Fibroblast of skin of right biceps (primary cell): ENCODE data around the gene ATPAF2.
"Not testable (repeated sequence)": the region's sequence is repeated elsewhere in the genome, so short reads cannot be mapped to it uniquely, and the experiment has no call there.

Experiments
- DNase-seq: peaks from one replicate; pipeline ENCODE4 v3.0.0-alpha.2; 2013

ATPAF2 gene

DNA sequence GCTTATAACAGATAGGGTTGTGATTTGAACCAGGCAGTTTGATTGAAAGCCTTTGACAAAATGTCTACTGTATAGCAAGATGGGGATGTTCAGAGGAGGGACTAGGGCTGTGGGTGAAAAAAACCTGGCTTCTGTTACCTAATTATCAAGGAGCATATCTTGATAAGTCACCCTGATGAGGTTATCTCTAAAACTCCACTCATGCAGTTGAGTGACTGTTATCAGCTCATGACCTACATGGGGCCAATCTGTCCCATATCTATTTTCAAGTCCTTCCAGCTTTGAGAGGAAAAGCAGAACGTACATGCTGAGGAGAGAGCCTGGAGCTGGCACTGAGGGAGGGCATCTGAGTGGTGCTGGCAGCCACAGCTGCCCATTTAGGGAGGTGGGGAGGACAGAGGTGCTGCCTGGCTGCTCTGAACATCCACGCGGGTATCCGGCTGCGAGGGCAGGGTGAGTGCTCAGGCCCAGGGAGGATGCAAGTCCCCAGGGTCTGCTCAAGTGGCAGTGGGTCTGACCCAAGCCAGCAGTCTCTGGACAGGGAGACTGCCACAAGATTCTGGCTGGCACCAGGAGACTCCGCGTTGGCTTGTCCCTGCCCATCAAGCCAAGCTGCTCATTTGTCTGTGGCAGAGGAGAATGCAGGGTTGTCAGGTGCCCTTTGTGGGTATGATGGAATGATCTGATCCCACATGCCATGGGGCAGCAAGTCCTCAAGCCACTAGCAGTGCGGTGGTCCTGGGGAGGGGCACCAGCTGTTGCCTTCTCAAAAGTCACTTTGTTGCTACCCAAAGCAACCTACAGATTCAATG is 29.2 kb downstream of the ATPAF2 start:
- no peak for DNase-seq

DNA sequence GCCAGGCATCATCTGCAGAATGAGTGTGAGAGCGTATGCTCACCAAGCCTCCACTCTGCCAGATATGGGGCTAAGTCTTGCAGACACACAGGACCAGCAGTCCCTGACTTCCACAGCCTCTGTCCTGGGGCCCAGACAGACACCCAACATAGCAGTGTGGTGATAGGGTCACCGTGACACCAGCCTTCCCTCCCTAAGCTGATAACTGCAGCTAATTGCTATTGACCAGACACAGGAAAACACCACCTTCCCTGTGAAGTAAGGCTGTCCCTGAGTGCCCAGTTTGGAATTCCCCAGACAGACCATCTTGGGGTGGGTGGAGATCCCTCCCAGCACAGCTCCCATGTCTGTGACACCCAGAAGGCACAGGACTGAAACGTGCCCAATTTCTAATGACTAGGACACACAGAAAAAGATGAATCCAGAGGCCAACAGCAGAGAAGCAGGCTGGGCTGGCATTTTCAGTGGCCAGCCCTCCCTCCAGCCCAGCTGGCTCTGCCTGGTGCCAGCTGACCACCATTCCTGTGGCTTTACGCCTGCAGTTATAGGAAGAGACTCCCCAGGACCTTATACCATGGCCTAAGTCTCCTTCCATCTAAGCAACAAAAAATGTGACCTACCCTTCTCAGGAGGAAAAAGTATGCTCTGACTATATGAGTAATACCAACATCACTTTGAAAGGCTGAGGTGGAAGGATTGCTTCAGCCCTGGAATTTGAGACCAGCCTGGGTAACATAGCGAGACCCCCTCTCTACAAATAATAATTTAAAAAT is 30.3 kb downstream of the ATPAF2 start:
- peak; percentile 78 for DNase-seq

DNA sequence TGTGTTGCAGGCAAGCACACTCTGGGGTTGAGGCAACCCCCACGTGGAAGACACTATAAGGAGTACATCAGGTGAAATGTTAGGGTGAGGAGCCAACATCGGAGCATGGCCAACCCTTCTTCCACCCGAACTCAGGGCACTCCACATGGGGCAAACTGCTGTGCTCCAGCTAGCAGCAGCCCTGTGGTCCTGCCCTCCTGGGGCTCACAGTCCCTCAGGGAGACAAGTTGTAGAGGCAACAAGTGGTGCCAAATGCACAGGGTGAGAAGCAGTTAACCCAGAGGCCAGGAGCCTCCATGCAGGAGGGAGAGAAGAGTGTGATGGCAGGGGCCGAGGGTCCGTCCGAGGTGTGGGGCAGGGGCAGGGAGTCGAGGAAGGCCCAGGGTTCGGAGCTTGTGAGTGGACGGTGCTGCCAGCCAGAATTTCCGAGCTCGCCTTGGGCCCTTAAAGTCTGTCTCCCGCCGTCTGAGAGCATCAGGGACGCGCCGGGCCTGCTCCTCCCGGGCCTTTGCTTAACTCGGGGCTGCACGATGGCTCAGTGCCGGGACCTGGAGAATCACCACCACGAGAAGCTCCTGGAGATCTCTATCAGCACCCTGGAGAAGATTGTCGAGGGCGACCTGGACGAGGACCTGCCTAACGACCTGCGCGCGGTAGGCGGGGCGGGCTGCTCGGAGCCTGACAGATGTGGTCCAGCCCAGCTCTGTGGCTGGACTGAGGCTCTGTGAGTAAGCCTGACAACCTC is 32.3 kb downstream of the ATPAF2 start:
- DNase-seq, result no peak

DNA sequence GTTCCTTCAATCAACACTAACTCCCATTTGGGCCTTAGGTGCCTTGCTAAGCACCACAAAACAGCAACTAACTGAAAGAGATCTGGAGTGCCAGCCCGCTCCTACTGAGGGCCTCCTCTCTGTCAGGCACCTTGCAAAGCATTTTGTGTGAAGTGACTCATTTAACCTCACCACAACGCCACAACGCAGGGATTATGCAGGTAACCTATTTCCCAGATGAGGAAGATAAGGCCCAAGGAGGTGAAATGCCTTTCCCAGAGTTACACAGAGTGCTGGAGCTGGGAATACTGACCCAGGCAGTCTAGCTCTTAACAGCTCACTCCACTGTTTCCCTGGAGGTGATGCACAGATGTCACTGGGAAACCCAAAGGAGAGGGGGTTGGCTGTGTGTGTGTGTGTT is 33.5 kb downstream of the ATPAF2 start:
- DNase-seq, result no peak

- no peak for DNase-seq
Observed at GRCh38 chr17:18004884-18005305, 34.1 kb downstream of the ATPAF2 start.

GRCh38 chr17:18004345-18004744 is 34.6 kb downstream of the ATPAF2 start:
- no peak for DNase-seq

- DNase-seq, result no peak
Observed at GRCh38 chr17:18002171-18002570, 36.8 kb downstream of the ATPAF2 start.

DNA sequence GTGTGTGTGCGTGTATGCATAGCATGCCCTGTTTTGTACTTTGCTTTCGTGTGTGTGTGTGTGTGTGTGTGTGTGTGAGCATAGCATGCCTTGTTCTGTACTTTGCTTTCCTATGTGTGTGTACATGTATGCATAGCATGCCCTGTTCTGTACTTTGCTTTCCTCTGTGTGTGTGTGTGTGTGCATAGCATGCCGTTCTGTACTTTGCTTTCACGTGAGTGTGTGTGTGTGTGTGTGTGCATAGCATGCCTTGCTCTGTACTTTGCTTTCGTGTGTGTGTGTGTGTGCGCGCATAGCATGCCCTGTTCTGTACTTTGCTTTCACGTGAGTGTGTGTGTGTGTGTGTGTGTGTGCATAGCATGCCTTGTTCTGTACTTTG is 38.9 kb downstream of the ATPAF2 start:
- no peak for DNase-seq

DNA sequence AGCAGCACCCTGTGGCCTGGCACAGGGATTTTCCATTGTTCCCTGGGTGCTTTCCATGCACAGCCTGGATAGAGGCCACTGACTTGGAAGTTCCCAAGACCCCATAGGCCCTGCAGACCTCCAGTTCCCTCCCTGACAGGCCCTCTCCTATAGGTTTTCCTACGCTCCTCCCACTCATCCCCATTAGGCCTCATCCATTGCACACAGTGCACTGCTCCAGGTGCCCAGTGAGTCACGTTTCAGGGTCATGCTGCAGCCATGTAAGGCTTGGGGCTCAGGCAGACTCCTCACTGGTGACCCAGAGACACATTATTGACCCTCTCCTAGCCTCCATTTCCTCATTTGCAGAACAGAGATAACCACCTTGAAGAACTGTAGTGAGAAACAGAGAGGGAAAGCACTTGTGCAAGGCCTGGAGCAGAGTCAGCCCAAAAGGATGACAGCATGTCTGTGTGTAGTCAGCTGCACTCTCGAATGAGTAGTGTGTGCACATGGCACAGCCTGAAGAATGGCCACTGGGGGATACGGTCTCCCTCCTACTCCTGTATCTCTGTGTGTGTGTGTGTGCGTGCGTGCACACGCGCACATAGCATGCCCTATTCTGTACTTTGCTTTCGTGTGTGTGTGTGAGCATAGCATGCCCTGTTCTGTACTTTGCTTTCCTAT is 39.5 kb downstream of the ATPAF2 start:
- DNase-seq, result peak; percentile 34

DNA sequence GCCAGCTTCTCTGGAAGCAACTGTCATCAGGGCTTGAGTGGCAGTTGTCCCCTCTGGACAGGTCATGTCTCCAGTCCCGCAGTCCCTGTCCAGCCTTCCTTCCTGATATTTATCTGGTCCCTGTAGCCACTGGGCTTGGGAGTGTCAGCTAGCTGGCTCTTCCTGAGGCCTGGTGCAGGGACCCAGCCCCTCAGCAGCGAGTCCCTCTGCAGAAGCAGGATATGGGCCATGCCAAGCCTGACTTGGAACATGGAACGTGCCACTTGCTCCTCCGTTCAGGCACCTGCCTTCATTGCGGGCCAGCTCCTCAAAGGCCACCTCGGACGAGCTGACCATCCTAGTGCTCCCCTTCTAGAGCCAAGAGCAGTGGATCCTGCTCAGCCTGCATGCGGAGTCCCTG is 40.0 kb downstream of the ATPAF2 start:
- DNase-seq, result no peak

DNA sequence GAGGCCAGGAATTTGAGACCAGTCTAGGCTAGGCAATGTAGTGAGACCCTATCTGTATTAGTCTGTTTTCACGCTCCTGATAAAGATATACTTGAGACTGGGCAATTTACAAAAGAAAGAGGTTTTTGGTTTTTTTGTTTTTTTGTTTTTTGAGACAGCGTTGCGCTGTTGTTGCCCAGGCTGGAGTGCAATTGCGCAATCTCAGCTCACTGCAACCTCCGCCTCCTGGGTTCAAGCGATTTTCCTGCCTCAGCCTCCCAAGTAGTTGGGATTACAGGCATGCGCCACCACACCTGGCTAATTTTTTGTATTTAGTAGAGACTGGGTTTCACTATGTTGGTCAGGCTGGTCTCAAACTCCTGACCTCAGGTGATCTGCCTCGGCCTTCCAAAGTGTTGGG is 43.1 kb downstream of the ATPAF2 start:
- DNase-seq, result not testable (repeated sequence)

DNA sequence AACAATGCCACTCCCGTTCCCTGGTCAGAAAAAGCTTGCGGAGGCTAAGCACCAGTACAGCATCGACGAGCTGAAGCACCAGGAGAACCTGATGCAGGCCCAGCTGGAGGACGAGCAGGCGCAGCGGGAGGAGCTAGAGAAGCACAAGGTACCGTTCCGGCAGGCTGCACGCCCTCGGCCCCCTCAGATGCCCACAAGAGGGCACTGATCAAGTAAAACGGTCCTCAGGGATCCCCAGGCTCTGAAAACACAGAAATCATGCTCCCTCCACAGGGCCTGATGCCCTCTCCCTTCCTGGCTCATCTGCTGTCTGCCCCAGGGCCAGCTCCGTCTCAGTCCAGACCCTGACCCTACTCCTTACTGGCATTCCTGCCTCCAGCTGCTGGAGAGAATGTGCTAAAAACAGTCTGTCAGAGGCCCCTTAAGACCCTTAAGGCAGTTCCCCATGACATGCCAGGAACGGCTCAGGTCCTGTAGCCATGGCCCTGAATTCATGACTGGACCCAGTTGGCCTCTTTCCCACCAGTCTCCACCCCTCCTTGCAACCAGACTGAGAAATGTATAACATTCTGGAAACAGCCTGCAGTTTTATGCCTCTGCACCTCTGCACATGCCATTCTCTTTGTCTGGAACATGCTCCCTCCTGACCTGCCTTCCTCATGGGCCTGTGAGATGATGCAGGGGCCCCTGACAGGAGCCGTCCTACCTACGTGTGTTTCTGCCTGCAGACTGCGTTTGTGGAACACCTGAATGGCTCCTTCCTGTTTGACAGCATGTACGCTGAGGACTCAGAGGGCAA is 44.5 kb downstream of the ATPAF2 start:
- peak; percentile 34 for DNase-seq

DNA sequence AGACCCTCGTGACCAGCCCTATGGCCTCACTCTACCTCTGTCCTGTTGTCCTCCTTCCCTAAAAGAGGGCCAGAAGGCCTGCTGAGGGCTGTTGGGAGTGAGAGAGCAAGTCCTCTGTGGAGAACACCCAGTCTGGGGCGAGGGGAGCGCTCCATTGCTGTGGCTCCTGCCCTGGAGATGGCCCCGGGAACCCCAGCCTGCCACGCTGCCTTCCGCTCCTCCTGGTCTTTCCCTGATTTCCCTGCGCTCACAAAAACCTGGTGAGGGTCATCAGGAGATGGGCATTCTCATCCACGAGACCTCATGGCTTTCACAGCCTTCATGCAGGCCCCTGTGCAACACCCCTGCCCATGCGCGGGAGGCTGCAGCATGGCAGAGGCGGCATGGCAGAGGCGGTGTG is 45.1 kb downstream of the ATPAF2 start:
- DNase-seq, result no peak

- DNase-seq, result peak; percentile 17
Observed at GRCh38 chr17:17993366-17993765, 45.6 kb downstream of the ATPAF2 start.

DNA sequence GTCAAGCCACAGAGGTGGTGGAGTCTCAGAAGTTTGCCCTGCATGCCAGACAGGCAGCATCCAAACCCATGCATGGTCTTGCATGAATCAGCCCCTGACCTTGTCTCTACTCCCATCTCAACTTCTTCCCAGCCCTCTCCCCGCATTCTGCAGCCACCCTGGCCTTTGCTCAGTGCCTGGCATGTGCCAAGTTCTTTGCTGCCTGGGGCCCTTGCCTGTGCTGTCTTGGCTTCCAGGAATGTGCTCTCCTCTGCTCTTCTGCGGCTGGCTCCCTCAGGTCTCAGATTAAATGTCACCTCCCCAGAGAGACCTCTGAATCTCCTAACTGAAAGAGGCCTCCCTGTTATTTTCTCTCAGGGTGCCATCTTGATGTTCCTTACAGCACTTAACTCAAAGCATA is 48.7 kb downstream of the ATPAF2 start:
- no peak for DNase-seq

DNA sequence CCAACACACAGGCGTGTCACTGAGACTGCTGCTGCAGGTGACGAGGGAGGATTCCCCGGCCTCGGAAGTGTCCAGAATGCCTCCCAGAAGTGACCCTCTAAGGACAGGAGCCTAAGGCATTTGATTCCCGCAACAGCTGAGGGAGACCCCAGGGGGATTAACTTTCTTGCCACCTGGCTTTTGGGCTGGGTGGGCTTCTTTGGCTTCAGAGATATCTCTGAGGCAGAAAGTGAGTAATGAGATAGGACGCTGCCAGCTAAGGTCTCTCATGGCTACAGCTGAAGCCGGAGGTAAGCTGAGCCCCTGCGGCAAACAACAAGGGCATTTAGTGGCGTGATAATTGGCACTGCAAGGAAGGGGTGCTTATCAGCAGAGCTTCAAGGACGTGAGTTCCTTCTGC is 49.4 kb downstream of the ATPAF2 start:
- DNase-seq, result no peak

DNA sequence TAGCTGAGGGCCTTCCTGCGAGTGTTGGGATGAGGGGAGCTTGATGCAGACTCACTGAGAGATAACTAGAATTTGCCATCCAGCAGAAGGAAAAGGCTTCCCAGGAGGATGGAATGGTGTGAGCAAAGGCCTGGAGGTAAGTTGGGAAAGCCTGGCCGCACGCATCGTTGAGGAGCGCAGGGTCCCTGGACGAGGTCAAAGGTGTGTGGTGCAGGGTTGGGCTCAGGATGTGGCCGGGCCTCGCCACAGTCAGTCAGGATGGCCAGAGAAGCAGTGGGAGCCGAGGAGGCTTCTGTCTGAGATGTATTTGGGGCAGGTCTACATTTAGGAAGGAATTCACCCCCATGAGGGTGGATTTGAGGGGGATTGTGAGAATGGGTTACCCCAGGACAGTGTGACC is 49.9 kb downstream of the ATPAF2 start:
- no peak for DNase-seq

- no peak for DNase-seq
Observed at GRCh38 chr17:17988427-17988945, 50.5 kb downstream of the ATPAF2 start.

GRCh38 chr17:17987901-17988300 is 51.1 kb downstream of the ATPAF2 start:
- DNase-seq, result no peak

- no peak for DNase-seq
Observed at GRCh38 chr17:17987187-17987896, 51.6 kb downstream of the ATPAF2 start.

- no peak for DNase-seq
Observed at GRCh38 chr17:17985555-17985954, 53.4 kb downstream of the ATPAF2 start.
